ENCODE data around the gene RGS10.
"Not testable (repeated sequence)": the region's sequence is repeated elsewhere in the genome, so short reads cannot be mapped to it uniquely, and the experiment has no call there.

RGS10 gene

GRCh38 chr10:119542357-119542987 lies at the start of gene RGS10:
Gene RGS10 (minus strand): TSS chr10:119542719. CDS start chr10:119542638, 81 bp downstream.
- no peak for TF ChIP-seq CTCF (IDR thresholded peaks at IDR 0.05; ENCODE audit: borderline replicate concordance, insufficient read depth, low read depth, low read length)
- H3K4me3 ChIP-seq (ENCODE audit: low read depth, low read length) = peak within 1 kb of the TSS; percentile 92

- TF ChIP-seq CTCF (IDR thresholded peaks at IDR 0.05; ENCODE audit: borderline replicate concordance, insufficient read depth, low read depth, low read length) = no peak
- H3K4me3 ChIP-seq (ENCODE audit: low read depth, low read length) = no peak overlapping the region
These were observed 45.6 kb upstream of the RGS10 start for GRCh38 chr10:119588071-119588470.

- TF ChIP-seq CTCF (IDR thresholded peaks at IDR 0.05; ENCODE audit: borderline replicate concordance, insufficient read depth, low read depth, low read length) = no peak
- H3K4me3 ChIP-seq (ENCODE audit: low read depth, low read length) = no peak overlapping the region
These were observed 35.8 kb upstream of the RGS10 start for GRCh38 chr10:119578355-119578754.

- no peak overlapping the region for H3K4me3 ChIP-seq (ENCODE audit: low read depth, low read length)
- TF ChIP-seq CTCF (IDR thresholded peaks at IDR 0.05; ENCODE audit: borderline replicate concordance, insufficient read depth, low read depth, low read length) = no peak
These were observed 33.5 kb upstream of the RGS10 start for GRCh38 chr10:119575991-119576390.

GRCh38 chr10:119575506-119575905 lies 33.0 kb upstream of the RGS10 start:
- TF ChIP-seq CTCF (IDR thresholded peaks at IDR 0.05; ENCODE audit: borderline replicate concordance, insufficient read depth, low read depth, low read length) = no peak
- H3K4me3 ChIP-seq (ENCODE audit: low read depth, low read length) = no peak overlapping the region

- TF ChIP-seq CTCF (IDR thresholded peaks at IDR 0.05; ENCODE audit: borderline replicate concordance, insufficient read depth, low read depth, low read length) = no peak
- no peak overlapping the region for H3K4me3 ChIP-seq (ENCODE audit: low read depth, low read length)
These were observed 25.5 kb upstream of the RGS10 start for GRCh38 chr10:119567978-119568377.

GRCh38 chr10:119562097-119562496 lies 19.6 kb upstream of the RGS10 start:
- TF ChIP-seq CTCF (IDR thresholded peaks at IDR 0.05; ENCODE audit: borderline replicate concordance, insufficient read depth, low read depth, low read length) = no peak
- no peak overlapping the region for H3K4me3 ChIP-seq (ENCODE audit: low read depth, low read length)

- not testable (repeated sequence) for H3K4me3 ChIP-seq (ENCODE audit: low read depth, low read length)
These were observed 17.0 kb upstream of the RGS10 start for GRCh38 chr10:119559511-119559910.

- H3K4me3 ChIP-seq (ENCODE audit: low read depth, low read length) = not testable (repeated sequence)
These were observed 13.6 kb upstream of the RGS10 start for GRCh38 chr10:119556081-119556480.
